ENCODE data around the gene ATXN1. TPM values are rescaled to one million over a fixed set of nuclear protein-coding genes. Genes with fewer than 3 reads are reported as not detected.

Gene ATXN1
- total and polyA plus RNA-seq, 2 of the 13 experiments (the other 11 are each of a cell fraction or from before 2014, with no cell fraction given): 20.7 to 39.5 TPM

GRCh38 chr6:16698997-16699868 is 62.0 kb downstream of the ATXN1 start:
- peaks cover 50% of the 10 kb centered on the region for H3K4me1 ChIP-seq (ENCODE audit: insufficient read depth, low read length)
- H3K9me3 ChIP-seq (ENCODE audit: low read length): no peaks in the 10 kb centered on the region
- ATAC-seq (peak; percentile 99), DNase-seq (ENCODE audit: low spot score) (peak; percentile 94), FAIRE-seq (peak; percentile 87)
- ChIA-PET CTCF (ENCODE audit: low intra/inter-chr PET ratio, low total read pairs) (no interaction called here), POLR2A (interaction anchor here (0.9 to 3.6 kb wide), 18 partner anchors 8 to 107 kb away, joined by 3 to 24 read pairs (median 6); partner anchors contain the start of gene ATXN1)
- TSS peak; percentile 49 for BruUV-seq (replicated peaks)
- no peaks in the 10 kb centered on the region for H4K20me1 ChIP-seq (ENCODE audit: insufficient read depth, low read length)
- intact Hi-C loops (cut with micrococcal nuclease; ENCODE audit: unreplicated experiment) (loop anchor here (2.0 kb wide), 1 partner anchor 30 kb away; no protein-coding TSS in a partner anchor), in situ Hi-C loops (cut with HindIII; ENCODE audit: extremely low pct_ligation_motif_present, low pct_unique_long_range_greater_than_20kb) (no loop called here)
- 11% methylated on average over 7 of the region's 7 CpGs for WGBS (ENCODE audit: low lambda C conversion rate)
- peak overlapping the region in 2 of 3 experiments; percentile 6 to 9; a peak in 3 of 6 replicates for H3K4me3 ChIP-seq (replicated peaks in 1 of 3; ENCODE audit: insufficient read depth in 1 of 3, low read depth in 2 of 3, low read length in 3 of 3)
- peak overlapping the region; percentile 61 for H3K4me2 ChIP-seq (ENCODE audit: low read depth, low read length)
- peak overlapping the region; percentile 42; the same call in 1 of the 2 replicates for H3K9ac ChIP-seq (ENCODE audit: insufficient read depth, low read depth, low read length)
- peaks cover 60% of the 10 kb centered on the region for H3K79me2 ChIP-seq (ENCODE audit: insufficient read depth, low read length)
- H3K27ac ChIP-seq (ENCODE audit: extremely low read length, insufficient read depth, low read length): peak overlapping the region; percentile 71
- H3K36me3 ChIP-seq (replicated peaks in 1 of 2; ENCODE audit: control insufficient read depth in 1 of 2, insufficient read depth in 2 of 2, low read length in 2 of 2): 0 out of 5 replicates have a peak, but pooled peaks cover 0 to 3% of the 10 kb centered on the region in 2 experiments
- H3K27me3 ChIP-seq (ENCODE audit: control insufficient read depth in 1 of 2, insufficient read depth in 2 of 2, low read length in 2 of 2): no peaks in the 10 kb centered on the region
- no peak overlapping the region for H2AFZ ChIP-seq (ENCODE audit: low read length)
- TF ChIP-seq KLF13 (CRISPR knock-in tag; IDR thresholded peaks at IDR 0.05): no peak
- no peak for TF ChIP-seq HMGA1 (CRISPR knock-in tag; conservative IDR thresholded peaks at IDR 0.05)
- TF ChIP-seq ZNF883 (CRISPR knock-in tag; IDR thresholded peaks at IDR 0.05; ENCODE audit: not compliant biosample characterization): no peak
- no peak for TF ChIP-seq THAP8 (CRISPR knock-in tag; IDR thresholded peaks at IDR 0.05; ENCODE audit: borderline replicate concordance)
- peak; percentile 49; the same call in 1 of the 2 replicates for TF ChIP-seq ARID4A (CRISPR knock-in tag; IDR thresholded peaks at IDR 0.05; ENCODE audit: borderline replicate concordance)
- peak; percentile 56 for TF ChIP-seq TCF7 (IDR thresholded peaks at IDR 0.05; ENCODE audit: low read depth)
- TF ChIP-seq TFDP2 (CRISPR knock-in tag; IDR thresholded peaks at IDR 0.05): 0 out of 2 replicates have a peak, but pooled peaks have one; percentile 7
- peak; percentile 66; the same call in 1 of the 2 replicates for TF ChIP-seq MED1 (CRISPR knock-in tag; IDR thresholded peaks at IDR 0.05)
- peak; percentile 57; the same call in 1 of the 2 replicates for TF ChIP-seq KMT2A (CRISPR knock-in tag; IDR thresholded peaks at IDR 0.05)
- no peak for TF ChIP-seq ZBTB2 (CRISPR knock-in tag; IDR thresholded peaks at IDR 0.05; ENCODE audit: low read depth)
- TF ChIP-seq RARA (CRISPR knock-in tag; IDR thresholded peaks at IDR 0.05): peak; percentile 82
- no peak for TF ChIP-seq TEAD2 (CRISPR knock-in tag; IDR thresholded peaks at IDR 0.05)
- TF ChIP-seq DR1 (CRISPR knock-in tag; IDR thresholded peaks at IDR 0.05): no peak
- no peak for TF ChIP-seq ZNF33A (CRISPR knock-in tag; IDR thresholded peaks at IDR 0.05; ENCODE audit: borderline replicate concordance)
- no peak; the same call in 1 of the 2 replicates for TF ChIP-seq HOXA5 (CRISPR knock-in tag; IDR thresholded peaks at IDR 0.05)
